IPS DF 6.9 (cell line): ENCODE data around the gene TACC3.

Experiments
- DNase-seq: peaks from one replicate; pipeline ENCODE4 v3.0.0-alpha.2; 2013; ENCODE audit warnings: low read depth, low spot score
- H3K27ac ChIP-seq: one replicate; pipeline ENCODE4 v1.5.1; 2013; ENCODE audit warnings: low read length, control low read depth
- H3K27me3 ChIP-seq: 2 replicates; pipeline ENCODE4 v1.6.1; 2013; ENCODE audit warnings: mild to moderate bottlenecking, low read length; ENCODE audit not compliant: control insufficient read depth, insufficient read depth
- H3K36me3 ChIP-seq: 2 replicates; pipeline ENCODE4 v1.6.1; 2013; ENCODE audit warnings: low read length; ENCODE audit not compliant: control insufficient read depth, insufficient read depth
- H3K4me1 ChIP-seq: 2 replicates; pipeline ENCODE4 v1.6.1; 2013; ENCODE audit warnings: low read length; ENCODE audit not compliant: control insufficient read depth, insufficient read depth
- H3K4me3 ChIP-seq: 2 replicates; pipeline ENCODE4 v1.5.1; 2013; ENCODE audit warnings: mild to moderate bottlenecking, low read length
- H3K9me3 ChIP-seq: 2 replicates; pipeline ENCODE4 v1.6.1; 2013; ENCODE audit warnings: low read length, inconsistent platforms; ENCODE audit not compliant: control insufficient read depth, insufficient read depth
- WGBS: extraction: QIAGEN DNeasy Blood & Tissue Kit; methylation state at CpG from one replicate; pipeline ENCODE4 v1.1.7; 2013; ENCODE audit warnings: mixed read lengths, missing lambda C conversion rate; ENCODE audit not compliant: insufficient read length, insufficient coverage; 5-methylcytosine and 5-hydroxymethylcytosine counted together

Gene TACC3

DNA sequence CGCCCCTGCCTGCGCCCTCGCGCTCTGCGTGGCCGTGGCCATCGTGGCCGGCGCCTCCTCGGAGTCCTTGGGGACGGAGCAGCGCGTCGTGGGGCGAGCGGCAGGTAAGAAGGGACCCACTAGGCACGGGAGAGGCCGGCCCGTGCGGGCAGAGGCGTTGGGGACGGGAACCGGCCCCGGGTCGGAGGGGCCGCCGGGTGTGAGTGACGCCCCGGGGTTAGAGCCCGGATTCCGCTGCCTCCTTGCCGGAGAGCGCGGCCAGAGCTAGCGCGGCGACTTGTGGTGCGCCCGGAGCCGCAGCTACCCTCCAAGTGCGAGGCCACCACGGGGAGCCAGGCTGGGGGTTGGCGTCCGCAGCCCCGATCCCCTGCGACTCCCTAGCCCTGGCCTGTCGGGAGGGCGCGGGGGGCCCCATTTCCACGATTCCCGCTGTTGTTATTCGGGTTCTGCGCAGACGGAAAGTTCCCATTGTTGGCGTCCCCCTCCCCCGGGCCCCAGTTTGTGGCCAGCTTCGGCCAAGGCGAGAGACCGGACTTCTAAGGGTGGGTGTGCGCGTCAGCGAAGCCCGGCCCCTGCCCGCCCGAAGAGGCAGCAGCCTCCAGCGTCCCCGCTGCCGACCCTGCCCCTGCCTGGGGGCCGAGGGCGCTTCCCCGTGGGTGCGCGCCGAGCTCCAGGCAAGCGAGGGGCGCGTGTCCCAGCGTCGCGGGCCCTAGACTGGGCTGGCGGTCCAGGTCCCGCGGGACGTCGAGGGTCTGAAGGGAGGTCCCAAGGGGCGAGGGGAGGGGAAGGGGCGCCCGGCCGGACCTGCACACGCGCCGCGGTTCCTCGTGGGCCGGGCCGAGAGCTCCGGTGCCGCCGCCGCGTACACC lies 72.9 kb downstream of the TACC3 start:
- Histone ChIP-seq H3K27ac (no peak overlapping the region), H3K4me3 (peak overlapping the region; percentile 74), H3K36me3 (peaks cover 3% of the 10 kb centered on the region; the same call in 1 of the 2 replicates), H3K9me3 (no peaks in the 10 kb centered on the region), H3K4me1 (peaks cover 3% of the 10 kb centered on the region), H3K27me3 (peaks cover 10% of the 10 kb centered on the region; the same call in 1 of the 2 replicates)
- WGBS, result no CpG with 5 or more reads among the region's 101 CpGs
- DNase-seq, result no peak
